HEK293T (cell line): ENCODE results near the gene SEMA5A.

ENCODE experiments used
- CTCF ChIA-PET: fragments of 350-600 bp; formaldehyde crosslinking; extraction: SDS; loops from one replicate; lab custom pipeline; 2021; ENCODE audit warnings: antibody characterized with exemption, inconsistent platforms; lab: Yijun Ruan, JAX
- POLR2A ChIA-PET: fragments of 350-600 bp; formaldehyde crosslinking; extraction: SDS; loops from one replicate; lab custom pipeline; 2020; ENCODE audit warnings: antibody characterized with exemption, inconsistent platforms; lab: Yijun Ruan, JAX
- DNase-seq: peaks from one replicate; pipeline ENCODE4 v3.0.0; 2012; ENCODE audit warnings: mixed read lengths; ENCODE audit errors: extremely low spot score
- ARNT ChIP-seq: fragments of 450-650 bp; IDR thresholded peaks from 2 replicates; pipeline ENCODE4 v1.6.1; 2017; ENCODE audit warnings: mild to moderate bottlenecking
- BHLHE40 ChIP-seq: fragments of 450-650 bp; IDR thresholded peaks from 2 replicates; pipeline ENCODE4 v1.6.1; 2016; ENCODE audit warnings: mild to moderate bottlenecking, moderate library complexity, borderline replicate concordance
- CTBP1 ChIP-seq: fragments of 450-650 bp; IDR thresholded peaks from 2 replicates; pipeline ENCODE4 v1.6.1; 2016; ENCODE audit warnings: borderline replicate concordance
- ELF4 ChIP-seq: fragments of 450-650 bp; IDR thresholded peaks from 2 replicates; pipeline ENCODE4 v1.6.1; 2017; ENCODE audit warnings: antibody characterized with exemption
- FOXA1 ChIP-seq: fragments of 450-650 bp; IDR thresholded peaks from 2 replicates; pipeline ENCODE4 v1.6.1; 2016; ENCODE audit warnings: mild to moderate bottlenecking
- FOXK2 ChIP-seq: fragments of 450-650 bp; IDR thresholded peaks from 2 replicates; pipeline ENCODE4 v1.6.1; 2016; ENCODE audit warnings: mild to moderate bottlenecking
- FOXM1 ChIP-seq: fragments of 450-650 bp; IDR thresholded peaks from 2 replicates; pipeline ENCODE4 v1.6.1; 2017; ENCODE audit warnings: mild to moderate bottlenecking, borderline replicate concordance
- HDGF ChIP-seq: fragments of 450-650 bp; IDR thresholded peaks from 2 replicates; pipeline ENCODE4 v1.6.1; 2017; ENCODE audit warnings: antibody characterized with exemption, borderline replicate concordance
- L3MBTL2 ChIP-seq: fragments of 450-650 bp; conservative IDR thresholded peaks from 2 replicates; pipeline ENCODE4 v1.6.1; 2016; ENCODE audit warnings: mild to moderate bottlenecking
- LEF1 ChIP-seq: fragments of 450-650 bp; IDR thresholded peaks from 2 replicates; pipeline ENCODE4 v1.6.1; 2017; ENCODE audit warnings: mild to moderate bottlenecking, borderline replicate concordance
- NFRKB ChIP-seq: fragments of 450-650 bp; IDR thresholded peaks from 2 replicates; pipeline ENCODE4 v1.6.1; 2016; ENCODE audit warnings: mild to moderate bottlenecking, moderate library complexity
- PKNOX1 ChIP-seq: fragments of 450-650 bp; IDR thresholded peaks from 2 replicates; pipeline ENCODE4 v1.6.1; 2016
- SP1 ChIP-seq: fragments of 450-650 bp; IDR thresholded peaks from 2 replicates; pipeline ENCODE4 v1.6.1; 2017
- SUZ12 ChIP-seq: fragments of 450-650 bp; IDR thresholded peaks from 2 replicates; pipeline ENCODE4 v1.6.1; 2016; ENCODE audit warnings: mild to moderate bottlenecking
- TARDBP ChIP-seq: fragments of 450-650 bp; IDR thresholded peaks from 2 replicates; pipeline ENCODE4 v1.6.1; 2016
- ZNF384 ChIP-seq: fragments of 450-650 bp; IDR thresholded peaks from 2 replicates; pipeline ENCODE4 v1.6.1; 2016

Gene SEMA5A

GRCh38 chr5:9370256-9370655 lies 175.6 kb downstream of the SEMA5A start:
- ChIA-PET POLR2A (no interaction called here), CTCF (no interaction called here)
- DNase-seq: no peak
- TF ChIP-seq ELF4: no peak
- TF ChIP-seq FOXK2: no peak
- TF ChIP-seq PKNOX1: no peak
- no peak for TF ChIP-seq L3MBTL2
- no peak for TF ChIP-seq FOXA1
- no peak for TF ChIP-seq LEF1
- TF ChIP-seq SP1: no peak
- no peak for TF ChIP-seq HDGF
- no peak for TF ChIP-seq NFRKB
- no peak for TF ChIP-seq BHLHE40

GRCh38 chr5:9365512-9365911 lies 180.4 kb downstream of the SEMA5A start:
- ChIA-PET POLR2A (no interaction called here), CTCF (no interaction called here)
- DNase-seq: no peak
- TF ChIP-seq L3MBTL2 (no peak), FOXK2 (no peak), SUZ12 (no peak), ZNF384 (no peak), SP1 (no peak), FOXA1 (no peak), FOXM1 (no peak)

- CTCF ChIA-PET: no interaction called here
- POLR2A ChIA-PET: no interaction called here
- DNase-seq: no peak
Observed at GRCh38 chr5:9363449-9363848, 182.4 kb downstream of the SEMA5A start.

GRCh38 chr5:9363026-9363425 lies 182.8 kb downstream of the SEMA5A start:
- ChIA-PET POLR2A (no interaction called here), CTCF (no interaction called here)
- DNase-seq: no peak
- no peak for TF ChIP-seq ELF4
- TF ChIP-seq LEF1: no peak
- TF ChIP-seq FOXM1: no peak
- no peak for TF ChIP-seq ARNT
- no peak for TF ChIP-seq HDGF
- TF ChIP-seq FOXK2: no peak
- no peak for TF ChIP-seq TARDBP
- no peak for TF ChIP-seq SUZ12
- TF ChIP-seq NFRKB: no peak
- TF ChIP-seq L3MBTL2: no peak
- no peak for TF ChIP-seq SP1
- TF ChIP-seq FOXA1: no peak

More at GRCh38 chr5:9363449-9363848, 182.4 kb downstream of the SEMA5A start:
- no peak for TF ChIP-seq LEF1
- TF ChIP-seq SP1: no peak
- no peak for TF ChIP-seq PKNOX1
- TF ChIP-seq FOXK2: no peak
- TF ChIP-seq NFRKB: no peak
- no peak for TF ChIP-seq ELF4
- no peak for TF ChIP-seq TARDBP
- TF ChIP-seq BHLHE40: no peak
- TF ChIP-seq HDGF: no peak
- TF ChIP-seq ARNT: no peak
- no peak for TF ChIP-seq CTBP1

- no peak for DNase-seq
- TF ChIP-seq NFRKB: no peak
- no peak for TF ChIP-seq FOXA1
- no peak for TF ChIP-seq FOXK2
- TF ChIP-seq HDGF: no peak
- no peak for TF ChIP-seq SP1
- TF ChIP-seq ARNT: no peak
- no peak for TF ChIP-seq SUZ12
- no peak for TF ChIP-seq TARDBP
- TF ChIP-seq LEF1: no peak
- no peak for TF ChIP-seq BHLHE40
- TF ChIP-seq PKNOX1: no peak
- no peak for TF ChIP-seq FOXM1
- TF ChIP-seq CTBP1: no peak
- TF ChIP-seq ELF4: no peak
- no peak for TF ChIP-seq L3MBTL2
- TF ChIP-seq ZNF384: no peak
- CTCF ChIA-PET: no interaction called here
- POLR2A ChIA-PET: no interaction called here
Observed at GRCh38 chr5:9362600-9362999, 183.3 kb downstream of the SEMA5A start.

GRCh38 chr5:9361835-9362234 lies 184.0 kb downstream of the SEMA5A start:
- DNase-seq: peak; percentile 43
- no peak for TF ChIP-seq ARNT
- TF ChIP-seq FOXM1: no peak
- TF ChIP-seq HDGF: no peak
- TF ChIP-seq NFRKB: no peak
- no peak for TF ChIP-seq FOXK2
- no peak for TF ChIP-seq TARDBP
- no peak for TF ChIP-seq SP1
- no peak for TF ChIP-seq LEF1
- TF ChIP-seq CTBP1: no peak
- no peak for TF ChIP-seq ZNF384
- POLR2A ChIA-PET: no interaction called here
- CTCF ChIA-PET: no interaction called here

- DNase-seq: no peak
- TF ChIP-seq SP1: no peak
- TF ChIP-seq L3MBTL2: no peak
- no peak for TF ChIP-seq PKNOX1
- no peak for TF ChIP-seq FOXM1
- TF ChIP-seq FOXA1: no peak
- no peak for TF ChIP-seq ZNF384
- ChIA-PET POLR2A (no interaction called here), CTCF (no interaction called here)
Observed at GRCh38 chr5:9358961-9359685, 186.8 kb downstream of the SEMA5A start.
